ENCODE data around the gene NRIP3. TPM values are rescaled to one million over a fixed set of nuclear protein-coding genes. Genes with fewer than 3 reads are reported as not detected.

Gene NRIP3
- total and polyA plus RNA-seq, 2 of the 13 experiments (the other 11 are each of a cell fraction or from before 2014, with no cell fraction given) = 0.04 to 0.07 TPM

GRCh38 chr11:9015677-9016076 lies 11.9 kb upstream of the NRIP3 start (continued):
- TF ChIP-seq ZNF850 (CRISPR knock-in tag; conservative IDR thresholded peaks at IDR 0.05) (no peak), ZUFSP (CRISPR knock-in tag; IDR thresholded peaks at IDR 0.05; ENCODE audit: borderline replicate concordance) (no peak), CCDC6 (CRISPR knock-in tag; IDR thresholded peaks at IDR 0.05) (peak; percentile 27; the same call in 1 of the 2 replicates), ZNF614 (CRISPR knock-in tag; IDR thresholded peaks at IDR 0.05; ENCODE audit: borderline replicate concordance) (no peak), DDIT3 (CRISPR knock-in tag; IDR thresholded peaks at IDR 0.05) (no peak), RAD21 (CRISPR knock-in tag; IDR thresholded peaks at IDR 0.05) (peak; percentile 53), ZBTB44 (CRISPR knock-in tag; IDR thresholded peaks at IDR 0.05) (no peak), ZSCAN30 (CRISPR knock-in tag; IDR thresholded peaks at IDR 0.05) (no peak), CEBPB (IDR thresholded peaks at IDR 0.05; ENCODE audit: borderline replicate concordance, low read depth, low read length) (no peak), ZNF75D (CRISPR knock-in tag; IDR thresholded peaks at IDR 0.05; ENCODE audit: borderline replicate concordance) (no peak), REL (CRISPR knock-in tag; conservative IDR thresholded peaks at IDR 0.05) (no peak), ZNF224 (CRISPR knock-in tag; IDR thresholded peaks at IDR 0.05) (no peak), AGO1 (IDR thresholded peaks at IDR 0.05; ENCODE audit: low read depth, low read length, poor library complexity, severe bottlenecking) (no peak), RARG (CRISPR knock-in tag; IDR thresholded peaks at IDR 0.05; ENCODE audit: low read depth) (no peak)
